CD4-positive, alpha-beta T cell (primary cell): ENCODE results near the gene FILIP1L. TPM values are rescaled to one million over a fixed set of nuclear protein-coding genes. Genes with fewer than 3 reads are reported as not detected.

Experiments used
- ATAC-seq: fragments of 200-7000 bp; cut with Tn5 transposase; one replicate; pipeline ENCODE4 v1.10.0; 2022; ENCODE audit warnings: mild to moderate bottlenecking; ENCODE audit not compliant: poor library complexity
- CTCF ChIA-PET: fragments of 350-600 bp; sonication (Branson Sonifier 250); formaldehyde crosslinking; loops from one replicate; lab custom pipeline; 2021; ENCODE audit warnings: antibody characterized with exemption, inconsistent platforms; lab: Charles Lee
- POLR2A ChIA-PET: fragments of 350-600 bp; sonication (Branson Sonifier 250); formaldehyde crosslinking; loops from one replicate; lab custom pipeline; 2021; ENCODE audit warnings: antibody characterized with exemption, inconsistent platforms; lab: Charles Lee
- DNase-seq, 14 experiments: peaks; one replicate each; pipeline ENCODE4 v3.0.0-alpha.2; 2013 to 2020; ENCODE audit warnings: mixed read lengths in 2 of 14
- H3K27ac ChIP-seq, 2 donors: one replicate each; pipeline versions ENCODE4 v1.5.1 to v1.7.0; 2013; ENCODE audit warnings: low read length in 2 of 2, low read depth in 1 of 2, mild to moderate bottlenecking in 1 of 2
- H3K27me3 ChIP-seq, 2 experiments: 1 replicate in 1 of 2; 2 replicates in 1 of 2; pipeline versions ENCODE4 v1.6.1 to v1.7.0; 2013; ENCODE audit warnings: low read length in 2 of 2, control low read depth in 1 of 2, mild to moderate bottlenecking in 1 of 2, moderate library complexity in 1 of 2; ENCODE audit not compliant: insufficient read depth in 2 of 2, control insufficient read depth in 1 of 2
- H3K36me3 ChIP-seq: one replicate; pipeline ENCODE4 v1.6.1; 2013; ENCODE audit warnings: low read length, control low read depth; ENCODE audit not compliant: insufficient read depth
- H3K4me1 ChIP-seq: one replicate; pipeline ENCODE4 v1.6.1; 2013; ENCODE audit warnings: low read length, control low read depth; ENCODE audit not compliant: insufficient read depth
- H3K4me3 ChIP-seq: one replicate; pipeline ENCODE4 v1.5.1; 2013; ENCODE audit warnings: mild to moderate bottlenecking, low read length, moderate library complexity
- H3K9me3 ChIP-seq, 2 experiments: 1 replicate in 1 of 2; 2 replicates in 1 of 2; pipeline versions ENCODE4 v1.6.1 to v1.7.0; 2013; ENCODE audit warnings: low read length in 2 of 2, mild to moderate bottlenecking in 2 of 2, control low read depth in 1 of 2, moderate library complexity in 1 of 2; ENCODE audit not compliant: control insufficient read depth in 1 of 2, insufficient read depth in 1 of 2
- H3K27ac Mint-ChIP-seq: one replicate; pipeline ENCODE4 v1.8.0; 2020; ENCODE audit warnings: mixed read lengths
- H3K27me3 Mint-ChIP-seq: one replicate; pipeline ENCODE4 v1.8.0; 2021; ENCODE audit warnings: mixed read lengths
- H3K36me3 Mint-ChIP-seq: one replicate; pipeline ENCODE4 v1.8.0; 2021; ENCODE audit warnings: low read depth, mixed read lengths
- H3K4me1 Mint-ChIP-seq: one replicate; pipeline ENCODE4 v1.8.0; 2021; ENCODE audit warnings: low read depth, mixed read lengths
- H3K4me3 Mint-ChIP-seq: one replicate; pipeline ENCODE4 v1.8.0; 2020; ENCODE audit warnings: mild to moderate bottlenecking, mixed read lengths
- H3K9me3 Mint-ChIP-seq: one replicate; pipeline ENCODE4 v1.8.0; 2020; ENCODE audit warnings: mixed read lengths
- intact Hi-C, 2 experiments: fragments of 100-400 bp; cut with DNase I in 1 of 2; cut with micrococcal nuclease in 1 of 2; formaldehyde crosslinking; loops; one replicate each; pipeline versions ENCODE4 v1.15.1 to v1.9.0; 2023 to 2025; cut with DNase I, micrococcal nuclease
- total RNA-seq, 174 experiments: library from RNA in 2 of 174; stranded (reverse) in 2 of 174; gene quantifications; one replicate each; pipeline ENCODE4 v1.2.3 and lab custom pipeline; 2021 to 2026
- TF ChIP-seq, protein P1 (sequence below): fragments of 200-600 bp; IDR thresholded peaks from one replicate; pipeline ENCODE4 v1.8.0; 2022; ENCODE audit warnings: antibody characterized with exemption, mild to moderate bottlenecking

FILIP1L gene
- total RNA-seq, 2 experiments from 2014 or later: 0.08 to 0.28 TPM

DNA sequence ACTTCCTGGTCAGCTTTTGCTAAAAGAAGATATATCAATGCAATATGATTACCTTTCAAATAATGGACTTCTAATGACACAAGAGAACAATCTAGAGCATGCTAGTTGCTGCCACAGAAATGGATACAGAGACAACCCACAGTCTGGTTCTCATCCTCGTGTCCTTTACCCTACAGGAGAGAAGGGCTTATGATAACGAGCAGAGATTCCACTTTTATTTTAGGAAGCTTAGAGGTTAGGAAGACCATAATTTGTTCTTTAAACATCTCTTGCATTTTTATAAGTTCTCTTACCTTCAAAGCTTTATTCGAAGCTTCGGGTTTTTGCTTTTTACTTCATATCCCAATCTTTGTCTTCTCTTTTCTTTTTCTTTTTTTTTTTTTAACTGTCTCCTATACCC lies 39.1 kb downstream of the FILIP1L start:
- Mint-ChIP-seq H3K27me3 (no peaks in the 10 kb centered on the region), H3K9me3 (no peaks in the 10 kb centered on the region), H3K4me3 (no peak overlapping the region), H3K36me3 (no peaks in the 10 kb centered on the region), H3K4me1 (peaks cover 54% of the 10 kb centered on the region), H3K27ac (no peak overlapping the region)
- H3K36me3 ChIP-seq: no peaks in the 10 kb centered on the region
- CTCF ChIA-PET: interaction anchor here (1.1 kb wide), 1 partner anchor 244 kb away, joined by 3 read pairs; no protein-coding TSS in a partner anchor
- DNase-seq: no peak
- H3K9me3 ChIP-seq: no peaks in the 10 kb centered on the region
- H3K4me1 ChIP-seq: peaks cover 18% of the 10 kb centered on the region
- H3K27ac ChIP-seq: no peak overlapping the region
- TF ChIP-seq, protein P1, sequence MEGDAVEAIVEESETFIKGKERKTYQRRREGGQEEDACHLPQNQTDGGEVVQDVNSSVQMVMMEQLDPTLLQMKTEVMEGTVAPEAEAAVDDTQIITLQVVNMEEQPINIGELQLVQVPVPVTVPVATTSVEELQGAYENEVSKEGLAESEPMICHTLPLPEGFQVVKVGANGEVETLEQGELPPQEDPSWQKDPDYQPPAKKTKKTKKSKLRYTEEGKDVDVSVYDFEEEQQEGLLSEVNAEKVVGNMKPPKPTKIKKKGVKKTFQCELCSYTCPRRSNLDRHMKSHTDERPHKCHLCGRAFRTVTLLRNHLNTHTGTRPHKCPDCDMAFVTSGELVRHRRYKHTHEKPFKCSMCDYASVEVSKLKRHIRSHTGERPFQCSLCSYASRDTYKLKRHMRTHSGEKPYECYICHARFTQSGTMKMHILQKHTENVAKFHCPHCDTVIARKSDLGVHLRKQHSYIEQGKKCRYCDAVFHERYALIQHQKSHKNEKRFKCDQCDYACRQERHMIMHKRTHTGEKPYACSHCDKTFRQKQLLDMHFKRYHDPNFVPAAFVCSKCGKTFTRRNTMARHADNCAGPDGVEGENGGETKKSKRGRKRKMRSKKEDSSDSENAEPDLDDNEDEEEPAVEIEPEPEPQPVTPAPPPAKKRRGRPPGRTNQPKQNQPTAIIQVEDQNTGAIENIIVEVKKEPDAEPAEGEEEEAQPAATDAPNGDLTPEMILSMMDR: no peak
- no peaks in the 10 kb centered on the region for H3K27me3 ChIP-seq
- ATAC-seq: no peak
- no peak overlapping the region for H3K4me3 ChIP-seq
- POLR2A ChIA-PET: no interaction called here
- intact Hi-C loops: no loop called here

DNA sequence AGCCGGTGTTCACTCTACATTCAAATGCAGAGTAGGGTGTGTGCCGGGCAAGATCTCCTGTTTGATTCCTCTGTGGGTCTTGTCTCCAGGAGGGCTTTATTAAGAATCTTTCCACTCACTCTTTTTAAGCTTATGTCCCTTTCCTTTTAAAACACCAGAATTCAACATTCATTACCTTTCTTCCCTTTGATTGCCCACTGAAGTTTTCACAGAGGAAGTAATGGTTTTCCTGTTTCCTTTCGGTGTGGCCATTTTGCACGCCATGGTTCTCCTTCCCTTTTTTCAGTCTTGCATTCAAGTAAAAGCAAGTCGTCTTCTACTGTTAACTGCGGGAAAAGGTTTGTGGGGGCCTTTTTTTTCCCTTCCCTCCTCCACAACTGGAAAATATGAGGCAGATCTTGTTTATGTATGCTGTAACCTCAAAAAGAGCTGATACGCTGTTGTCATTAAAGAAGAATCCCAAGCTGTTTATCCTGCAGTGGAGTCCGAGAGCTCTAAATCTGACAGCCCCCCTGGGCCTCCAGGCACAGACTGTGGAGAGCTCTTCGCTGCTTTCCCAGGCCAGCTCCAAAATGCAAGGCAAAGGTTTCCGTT lies 40.5 kb downstream of the FILIP1L start:
- CTCF ChIA-PET: interaction anchor here (0.6 kb wide), 1 partner anchor 9 kb away, joined by 3 read pairs; no protein-coding TSS in a partner anchor
- no peak for ATAC-seq

DNA sequence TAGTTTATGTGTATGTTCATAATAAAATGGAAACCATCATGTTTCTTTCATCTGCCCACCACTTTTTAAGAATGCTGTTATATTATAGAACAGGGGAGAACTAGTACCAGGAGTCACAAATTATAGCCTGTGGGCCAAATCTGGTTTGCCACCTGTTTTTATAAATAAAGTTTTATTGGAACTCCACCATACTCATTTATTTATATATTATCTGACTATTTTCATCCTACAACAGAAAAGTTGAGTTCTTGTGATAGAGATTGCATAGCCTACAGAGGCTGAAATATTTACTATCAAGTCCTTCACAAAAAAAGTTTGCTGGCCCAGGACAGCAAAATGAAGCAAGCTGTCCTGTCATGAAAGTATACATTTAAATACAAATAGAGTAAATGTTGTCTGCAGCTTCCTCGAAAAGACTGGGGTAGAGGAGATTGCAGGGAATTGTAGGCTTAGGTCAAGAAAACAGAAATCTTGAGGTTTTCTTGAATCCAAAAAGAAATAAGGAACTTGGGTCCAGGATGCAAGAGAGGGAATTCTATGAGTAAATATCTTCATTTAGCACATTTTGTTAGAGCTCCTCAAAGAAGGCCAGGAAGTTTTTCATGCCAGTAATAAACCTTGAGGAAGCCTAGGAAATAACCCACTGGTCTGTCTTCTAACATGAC lies 41.1 kb downstream of the FILIP1L start:
- no peak overlapping the region for H3K4me3 ChIP-seq
- POLR2A ChIA-PET: interaction anchor here (1.6 kb wide), 1 partner anchor 187 kb away, joined by 5 read pairs; the partner anchor contains the start of gene TBC1D23
- intact Hi-C loops: no loop called here

More for the DNA sequence above, 40.5 kb downstream of the FILIP1L start:
- H3K9me3 Mint-ChIP-seq: no peaks in the 10 kb centered on the region
- Histone ChIP-seq H3K4me3 (peak overlapping the region; percentile 19), H3K36me3 (no peaks in the 10 kb centered on the region), H3K4me1 (peaks cover 18% of the 10 kb centered on the region), H3K9me3 (no peaks in the 10 kb centered on the region), H3K27ac (no peak overlapping the region), H3K27me3 (no peaks in the 10 kb centered on the region)
- peaks cover 62% of the 10 kb centered on the region for H3K4me1 Mint-ChIP-seq
- peak in 4 of 14 experiments; percentile 7 to 47 (median 42) for DNase-seq
- POLR2A ChIA-PET: interaction anchor here (0.6 to 1.6 kb wide), 2 partner anchors 63 to 187 kb away, joined by 3 to 5 read pairs; partner anchors contain the start of gene TBC1D23
- H3K36me3 Mint-ChIP-seq: no peaks in the 10 kb centered on the region
- TF ChIP-seq, protein P1: no peak
- H3K27ac Mint-ChIP-seq: no peak overlapping the region
- no peaks in the 10 kb centered on the region for H3K27me3 Mint-ChIP-seq
- intact Hi-C loops: no loop called here
- H3K4me3 Mint-ChIP-seq: peak overlapping the region; percentile 8

More for the DNA sequence above, 41.1 kb downstream of the FILIP1L start:
- no peaks in the 10 kb centered on the region for H3K36me3 ChIP-seq
- peak overlapping the region; percentile 8 for H3K4me3 Mint-ChIP-seq
- ATAC-seq (no peak), DNase-seq (no peak)
- peaks cover 18% of the 10 kb centered on the region for H3K4me1 ChIP-seq
- no peaks in the 10 kb centered on the region for H3K27me3 ChIP-seq
- H3K36me3 Mint-ChIP-seq: no peaks in the 10 kb centered on the region
- no peak overlapping the region for H3K27ac Mint-ChIP-seq
- CTCF ChIA-PET: no interaction called here
- H3K9me3 ChIP-seq: no peaks in the 10 kb centered on the region
- no peak overlapping the region for H3K27ac ChIP-seq
- H3K9me3 Mint-ChIP-seq: no peaks in the 10 kb centered on the region
- H3K27me3 Mint-ChIP-seq: no peaks in the 10 kb centered on the region
- peaks cover 65% of the 10 kb centered on the region for H3K4me1 Mint-ChIP-seq
- TF ChIP-seq, protein P1: no peak
